GOT3 (cell line): Measurements from ENCODE around the gene B3GLCT.

Experiments
- DNase-seq: peaks from one replicate; lab custom pipeline; 2025; ENCODE audit warnings: mixed read lengths; lab: John Stamatoyannopoulos, UW

B3GLCT gene

DNA sequence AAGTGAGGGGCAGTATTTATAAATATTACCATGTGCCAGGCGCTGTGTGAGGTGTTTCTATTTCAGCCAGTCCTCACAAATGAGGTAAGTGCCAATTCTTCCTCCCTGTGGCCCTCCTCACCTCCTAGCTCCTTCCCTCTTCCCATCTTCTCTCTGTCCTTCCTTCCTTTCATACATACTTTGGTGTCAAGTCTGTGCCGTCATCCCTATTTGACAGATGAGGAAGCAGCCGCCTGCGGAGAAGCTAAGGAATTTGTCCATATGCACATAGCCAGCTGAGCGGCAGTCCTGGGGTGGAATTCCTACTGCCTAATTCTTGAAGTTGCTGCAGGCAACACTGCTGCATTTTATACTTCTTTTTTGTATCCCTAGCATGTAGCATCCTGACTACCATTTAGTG is 150.8 kb downstream of the B3GLCT start:
- no peak for DNase-seq

DNA sequence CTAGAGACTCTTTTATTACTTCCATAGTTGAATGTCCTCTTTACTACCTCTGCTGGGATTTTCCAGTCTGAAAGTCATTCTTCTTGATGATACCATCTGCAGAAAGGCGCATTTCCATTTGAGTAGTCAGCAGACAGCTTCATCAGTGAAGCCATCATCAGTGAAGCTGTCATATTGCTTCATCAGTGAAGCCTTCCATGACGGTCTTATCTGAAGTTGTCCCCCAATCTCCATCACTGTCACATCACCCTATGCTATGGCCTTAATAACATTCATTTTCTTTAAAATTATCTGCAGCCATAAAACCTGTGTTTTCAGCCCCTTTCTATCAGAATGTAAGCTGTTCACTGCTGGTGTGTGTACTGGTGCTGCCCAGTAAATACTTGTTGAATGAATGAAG is 151.6 kb downstream of the B3GLCT start:
- DNase-seq: no peak

DNA sequence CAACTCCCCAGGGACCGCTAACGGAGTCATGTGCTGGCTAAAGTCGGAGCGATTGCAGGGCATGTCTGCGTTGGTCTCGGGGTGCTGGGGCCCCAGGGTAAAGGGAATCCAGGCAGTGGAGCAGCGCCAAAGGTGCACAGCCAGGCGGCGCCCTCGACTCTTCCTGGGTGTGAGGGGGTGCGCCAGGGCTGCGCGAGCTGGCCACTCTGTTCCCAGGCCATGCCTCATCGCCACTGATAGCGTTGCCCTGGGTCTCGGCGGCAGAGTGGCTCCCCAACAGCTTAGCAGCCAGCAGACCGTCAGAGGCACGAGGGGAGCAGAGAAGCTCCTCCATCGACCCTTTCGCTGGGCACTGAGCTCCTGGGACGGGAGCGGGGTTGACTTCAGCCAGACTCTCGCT is 152.7 kb downstream of the B3GLCT start:
- no peak for DNase-seq

DNA sequence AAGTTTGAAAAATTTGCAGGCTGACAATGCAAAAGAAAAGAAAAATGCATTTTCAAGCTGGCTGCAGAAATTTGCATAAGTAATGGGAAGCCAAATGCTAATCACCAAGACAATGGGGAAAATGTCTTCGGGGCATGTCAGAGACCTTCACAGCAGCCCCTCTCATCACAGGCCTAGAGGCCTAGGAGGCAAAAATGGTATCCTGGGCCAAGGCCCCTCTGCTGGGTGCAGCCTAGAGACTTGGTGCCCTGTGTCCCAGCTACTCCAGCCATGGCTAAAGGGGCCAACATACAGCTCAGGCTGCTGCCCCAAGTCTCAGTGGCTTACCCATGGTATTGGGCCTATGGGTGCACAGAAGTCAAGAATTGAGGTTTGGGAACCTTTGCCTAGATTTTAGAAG is 155.2 kb downstream of the B3GLCT start:
- DNase-seq: no peak

DNA sequence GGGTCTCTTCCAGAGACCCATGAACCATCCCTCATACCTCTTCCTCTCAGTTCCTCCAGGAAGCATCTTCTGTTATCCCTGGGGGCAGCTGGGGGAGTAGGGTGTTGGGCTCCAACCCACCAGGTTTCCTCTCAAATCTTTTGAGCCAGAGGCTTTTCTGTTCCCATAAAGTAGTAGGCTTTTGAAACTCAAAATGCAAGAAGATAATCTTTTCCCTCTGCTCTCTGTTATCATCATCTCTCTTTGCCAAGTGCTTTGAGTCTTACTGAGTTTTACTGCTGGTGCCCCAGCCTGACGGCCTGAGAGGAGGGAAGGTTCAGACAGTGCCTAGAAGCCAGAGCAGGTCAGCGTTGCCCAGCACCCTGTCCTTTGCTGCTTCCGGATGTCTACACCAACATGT is 157.2 kb downstream of the B3GLCT start:
- no peak for DNase-seq

DNA sequence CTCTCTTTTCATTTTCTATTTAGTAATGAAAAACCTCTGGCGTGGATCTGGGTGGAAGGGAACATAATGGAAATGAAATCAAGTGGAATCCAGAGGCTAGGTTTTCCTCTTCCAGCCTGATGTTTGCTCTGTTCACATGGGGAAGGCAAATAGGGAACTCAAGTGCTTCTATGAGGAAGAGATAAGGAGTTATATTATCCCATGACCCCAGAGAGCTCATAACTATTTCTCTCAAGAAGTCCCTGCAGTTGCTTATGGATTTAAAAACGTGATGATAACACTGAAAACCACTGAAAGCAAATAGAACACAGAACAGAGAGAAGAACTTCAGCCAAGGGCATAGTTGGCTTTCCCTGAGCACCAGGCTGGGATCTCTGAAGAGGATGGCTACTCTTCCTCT is 157.8 kb downstream of the B3GLCT start:
- DNase-seq: no peak

DNA sequence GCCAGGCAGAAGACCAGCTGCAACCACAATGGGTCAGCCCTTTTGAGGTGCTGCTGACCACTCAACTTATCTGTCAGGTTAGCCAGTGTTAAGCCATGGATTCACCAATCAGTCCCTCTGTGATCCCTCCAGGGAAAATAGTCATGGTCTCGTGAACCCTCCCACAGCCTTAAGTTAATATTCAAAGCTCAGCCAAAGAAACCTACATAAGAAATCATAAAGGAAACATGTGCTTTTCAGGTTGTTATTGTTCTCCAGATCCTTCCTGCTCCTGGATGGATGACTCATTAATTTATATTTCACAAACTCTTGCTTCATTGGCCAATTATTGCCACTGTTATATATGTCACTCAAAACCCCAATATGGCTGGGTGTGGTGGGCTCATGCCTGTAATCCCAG is 161.9 kb downstream of the B3GLCT start:
- DNase-seq: no peak

DNA sequence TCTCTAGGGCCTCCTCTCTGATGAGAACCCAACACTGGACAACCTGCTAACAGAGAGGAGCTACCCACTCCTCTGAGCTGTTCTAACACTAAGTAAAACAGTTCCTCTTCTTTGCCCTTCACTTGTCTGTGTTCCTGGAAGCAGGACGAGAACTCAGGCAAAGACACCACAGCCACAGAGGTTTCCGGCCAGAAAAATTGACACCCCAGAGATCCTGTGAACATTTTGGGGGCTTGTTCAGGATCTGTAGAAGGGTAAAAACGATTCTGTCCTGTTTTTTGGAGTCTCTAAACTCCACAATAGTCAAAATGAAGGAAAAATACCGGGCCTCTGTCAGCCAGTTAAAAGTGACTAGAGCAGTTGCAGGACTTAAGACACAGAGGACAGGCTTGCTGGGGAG is 165.9 kb downstream of the B3GLCT start:
- DNase-seq: no peak

DNA sequence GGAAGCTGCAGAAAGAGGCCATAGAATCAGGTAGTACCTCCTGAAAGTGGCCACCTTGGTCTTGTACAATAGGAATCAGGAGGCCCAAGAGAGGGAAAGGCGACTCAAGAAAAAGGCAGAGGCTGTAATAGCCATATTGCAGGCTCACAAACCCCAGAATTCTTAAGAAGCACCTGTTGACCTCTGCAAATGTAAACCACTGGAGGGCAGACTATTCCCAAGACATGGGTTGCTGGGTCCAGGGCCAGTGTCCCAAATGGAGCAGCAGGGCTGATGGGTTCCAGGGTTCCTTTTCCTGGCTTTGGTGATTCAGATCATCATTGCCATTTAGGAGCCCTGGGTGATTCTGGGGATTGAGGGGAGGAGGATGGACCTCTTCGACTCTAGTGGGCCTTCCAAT is 167.6 kb downstream of the B3GLCT start:
- DNase-seq: no peak

DNA sequence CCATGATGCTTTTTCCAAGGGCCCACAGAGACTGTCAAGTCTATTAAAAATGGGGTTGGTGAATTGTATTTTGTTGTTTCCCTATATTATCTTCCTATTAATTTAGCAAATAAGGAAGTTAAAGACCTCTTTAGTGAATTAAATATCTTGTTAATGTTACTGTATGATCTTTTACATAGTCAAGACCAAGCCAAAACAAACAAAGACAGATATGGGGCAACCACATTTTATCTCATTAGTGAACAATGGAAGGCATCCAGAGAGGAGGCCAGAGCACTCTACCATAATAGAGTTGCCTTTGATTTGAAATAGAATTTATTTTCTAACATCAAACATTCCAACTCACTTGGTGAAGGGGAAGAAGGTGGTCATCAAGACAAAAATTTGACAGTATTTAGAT is 169.4 kb downstream of the B3GLCT start:
- no peak for DNase-seq

DNA sequence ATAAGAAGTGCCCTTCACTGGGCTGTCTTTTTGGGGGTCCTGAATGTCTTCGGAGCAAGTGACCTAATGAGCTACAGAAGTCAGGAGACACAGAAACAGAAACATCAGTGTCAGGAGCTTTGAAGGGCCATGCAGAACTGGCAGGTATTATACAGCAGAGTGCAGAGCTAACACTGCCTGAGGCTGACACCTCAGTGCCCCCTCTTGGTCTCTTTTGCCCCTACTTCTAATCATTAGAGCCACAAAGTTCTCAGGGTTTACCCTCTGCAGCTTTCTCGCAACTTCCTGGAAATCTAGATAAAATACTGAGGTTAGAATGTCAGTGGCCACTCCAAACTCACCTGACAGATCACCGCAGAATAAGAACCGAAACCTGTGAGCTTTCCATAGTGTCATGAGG is 172.7 kb downstream of the B3GLCT start:
- no peak for DNase-seq

DNA sequence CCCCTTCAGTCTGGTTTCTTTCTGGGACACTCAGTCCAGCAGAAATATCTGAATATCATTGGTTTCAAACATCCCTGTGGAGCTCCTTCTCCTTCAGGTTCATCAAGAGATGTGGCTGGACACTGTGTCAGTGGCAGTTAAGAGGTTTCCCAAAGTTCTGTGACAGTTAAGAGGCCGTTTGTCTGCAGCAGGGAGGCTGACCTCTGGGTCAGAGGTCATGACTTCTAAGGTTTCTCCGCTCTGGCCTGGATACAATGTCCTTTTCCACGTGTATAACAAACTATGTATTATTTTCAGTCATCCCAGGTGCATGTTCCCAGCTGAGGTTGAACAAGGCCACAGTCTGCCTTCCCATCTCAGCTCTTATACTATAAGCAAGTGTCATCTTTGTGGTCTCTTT is 174.9 kb downstream of the B3GLCT start:
- no peak for DNase-seq

DNA sequence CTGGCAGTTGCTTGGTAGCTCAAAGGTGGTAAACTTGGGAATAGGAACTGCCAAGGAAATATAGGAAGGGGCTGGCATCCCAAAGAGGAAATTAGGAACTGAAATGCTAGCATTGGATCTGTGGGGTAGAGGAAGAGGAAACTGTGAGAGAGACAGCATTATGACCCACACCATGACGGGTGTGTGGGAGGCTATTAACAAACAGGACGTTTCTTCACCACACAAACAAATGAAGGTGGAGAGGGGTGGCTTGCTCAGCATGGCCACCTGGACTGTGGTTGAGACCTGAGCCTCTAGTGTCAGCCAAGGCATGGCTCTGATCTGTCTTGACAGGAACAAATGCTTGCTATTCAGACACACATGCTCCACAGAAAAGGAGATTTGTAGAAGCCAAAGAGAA is 178.2 kb downstream of the B3GLCT start:
- DNase-seq: no peak

DNA sequence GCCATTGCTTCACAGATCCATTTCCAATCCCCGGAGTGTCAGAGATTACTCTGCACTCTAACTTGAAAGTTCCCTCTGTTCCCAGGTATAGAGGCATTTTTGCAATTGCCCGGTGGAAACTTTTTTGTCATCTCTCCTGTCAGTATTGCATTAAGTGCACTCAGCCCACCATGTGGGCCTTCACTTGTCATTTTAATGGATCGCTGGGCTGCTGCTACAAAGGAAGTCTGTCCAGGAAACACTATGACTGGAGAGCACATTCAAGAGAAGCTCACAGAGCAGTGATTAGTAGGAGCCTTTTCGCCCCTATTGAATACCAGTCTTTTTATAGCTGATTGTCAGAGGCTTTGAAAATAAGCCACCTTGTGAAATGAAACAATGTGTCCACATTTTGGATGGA is 180.9 kb downstream of the B3GLCT start:
- no peak for DNase-seq
